SK-N-SH treated with all-trans-retinoic acid at 6 μM for 48 hours (cell line): ENCODE data around the gene AIG1.
A peak's percentile ranks its signal among the peaks of the same experiment; 100 is the strongest.

Experiments used
- ATAC-seq: fragments of 200-7000 bp; cut with Tn5 transposase; 3 replicates; pipeline ENCODE4 v1.9.1; 2020; ENCODE audit warnings: mild to moderate bottlenecking, moderate library complexity
- ARNTL ChIP-seq: fragments of 450-650 bp; formaldehyde crosslinking; IDR thresholded peaks from 2 replicates; pipeline ENCODE4 v1.5.0; 2020; ENCODE audit warnings: low read depth, mild to moderate bottlenecking, moderate library complexity, borderline replicate concordance
- BACH2 ChIP-seq: fragments of 250-450 bp; sonication (Bioruptor Pico); IDR thresholded peaks from 2 replicates; pipeline ENCODE4 v1.9.0; 2021; ENCODE audit warnings: mild to moderate bottlenecking, borderline replicate concordance
- CREB5 ChIP-seq: fragments of 250-450 bp; sonication (Bioruptor Pico); IDR thresholded peaks from 2 replicates; pipeline ENCODE4 v1.5.1; 2020; ENCODE audit warnings: low read depth, mild to moderate bottlenecking, moderate library complexity
- CSRNP3 ChIP-seq: fragments of 250-450 bp; sonication (Bioruptor Pico); IDR thresholded peaks from 2 replicates; pipeline ENCODE4 v1.5.1; 2021; ENCODE audit warnings: mild to moderate bottlenecking, moderate library complexity
- ESRRG ChIP-seq: fragments of 250-450 bp; sonication (Bioruptor Pico); IDR thresholded peaks from 2 replicates; pipeline ENCODE4 v1.6.1; 2021; ENCODE audit warnings: mild to moderate bottlenecking
- GLIS3 ChIP-seq: fragments of 250-450 bp; sonication (Bioruptor Pico); IDR thresholded peaks from 2 replicates; pipeline ENCODE4 v1.5.0; 2020; ENCODE audit warnings: mild to moderate bottlenecking, moderate library complexity
- ISL1 ChIP-seq: fragments of 250-450 bp; sonication (Bioruptor Pico); IDR thresholded peaks from 2 replicates; pipeline ENCODE4 v2.1.2; 2022; ENCODE audit warnings: mild to moderate bottlenecking, moderate library complexity
- OSR1 ChIP-seq: fragments of 250-450 bp; sonication (Bioruptor Pico); IDR thresholded peaks from 2 replicates; pipeline ENCODE4 v1.8.0; 2022; ENCODE audit warnings: moderate library complexity, mild to moderate bottlenecking, inconsistent platforms
- POU6F1 ChIP-seq: fragments of 250-450 bp; sonication (Bioruptor Pico); IDR thresholded peaks from 2 replicates; pipeline ENCODE4 v1.8.0; 2021; ENCODE audit warnings: low read depth, mild to moderate bottlenecking, moderate library complexity, borderline replicate concordance
- PPARA ChIP-seq: fragments of 250-450 bp; sonication (Bioruptor Pico); IDR thresholded peaks from 2 replicates; pipeline ENCODE4 v1.5.0; 2020; ENCODE audit warnings: mild to moderate bottlenecking, borderline replicate concordance
- RARB ChIP-seq: fragments of 250-450 bp; sonication (Bioruptor Pico); IDR thresholded peaks from 2 replicates; pipeline ENCODE4 v1.8.0; 2021; ENCODE audit warnings: mild to moderate bottlenecking, moderate library complexity
- SNAI2 ChIP-seq: fragments of 250-450 bp; sonication (Bioruptor Pico); IDR thresholded peaks from 2 replicates; pipeline ENCODE4 v1.5.0; 2020; ENCODE audit warnings: mild to moderate bottlenecking, moderate library complexity
- TCF4 ChIP-seq: fragments of 250-450 bp; sonication (Bioruptor Pico); IDR thresholded peaks from 2 replicates; pipeline ENCODE4 v1.8.0; 2021; ENCODE audit warnings: mild to moderate bottlenecking, moderate library complexity, borderline replicate concordance
- TOX ChIP-seq: fragments of 250-450 bp; sonication (Bioruptor Pico); IDR thresholded peaks from 2 replicates; pipeline ENCODE4 v1.8.0; 2021; ENCODE audit warnings: mild to moderate bottlenecking, moderate library complexity, borderline replicate concordance
- TSHZ2 ChIP-seq: fragments of 250-450 bp; sonication (Bioruptor Pico); IDR thresholded peaks from 2 replicates; pipeline ENCODE4 v1.5.0; 2020; ENCODE audit warnings: mild to moderate bottlenecking, moderate library complexity
- ZC3H10 ChIP-seq: fragments of 250-450 bp; sonication (Bioruptor Pico); IDR thresholded peaks from 2 replicates; pipeline ENCODE4 v1.5.1; 2021; ENCODE audit warnings: mild to moderate bottlenecking, moderate library complexity
- ZFP3 ChIP-seq: fragments of 250-450 bp; sonication (Bioruptor Pico); IDR thresholded peaks from 2 replicates; pipeline ENCODE4 v1.5.0; 2020; ENCODE audit warnings: mild to moderate bottlenecking, moderate library complexity
- ZFP30 ChIP-seq: fragments of 450-650 bp; formaldehyde crosslinking; IDR thresholded peaks from 2 replicates; pipeline ENCODE4 v1.5.0; 2022; ENCODE audit warnings: mild to moderate bottlenecking, moderate library complexity
- ZNF565 ChIP-seq: fragments of 450-650 bp; formaldehyde crosslinking; conservative IDR thresholded peaks from 2 replicates; pipeline ENCODE4 v1.5.0; 2020; ENCODE audit warnings: low read depth, mild to moderate bottlenecking, moderate library complexity
- ZNF70 ChIP-seq: fragments of 450-650 bp; formaldehyde crosslinking; IDR thresholded peaks from 2 replicates; pipeline ENCODE4 v1.5.0; 2020; ENCODE audit warnings: mild to moderate bottlenecking, moderate library complexity

The AIG1 gene

GRCh38 chr6:143127941-143128680 lies 67.4 kb downstream of the AIG1 start:
- ATAC-seq = peak; percentile 82
- no peak for TF ChIP-seq GLIS3
- peak; percentile 89 for TF ChIP-seq ISL1 (CRISPR knock-in tag)
- TF ChIP-seq SNAI2 (CRISPR knock-in tag) = 0 out of 2 replicates have a peak, but pooled peaks have one; percentile 38
- TF ChIP-seq RARB (CRISPR knock-in tag) = no peak
- TF ChIP-seq CREB5 (CRISPR knock-in tag) = peak; percentile 83

- TF ChIP-seq TSHZ2 (CRISPR knock-in tag) = no peak
- no peak for TF ChIP-seq SNAI2 (CRISPR knock-in tag)
- TF ChIP-seq ZFP30 = no peak
- TF ChIP-seq ZNF70 = no peak
- no peak for TF ChIP-seq ESRRG (CRISPR knock-in tag)
- no peak for TF ChIP-seq POU6F1 (CRISPR knock-in tag)
- TF ChIP-seq OSR1 (CRISPR knock-in tag) = no peak
- TF ChIP-seq ZC3H10 (CRISPR knock-in tag) = no peak
- no peak for TF ChIP-seq PPARA (CRISPR knock-in tag)
- TF ChIP-seq BACH2 (CRISPR knock-in tag) = no peak
- TF ChIP-seq CREB5 (CRISPR knock-in tag) = no peak
- TF ChIP-seq TOX = no peak
- TF ChIP-seq ZNF565 (CRISPR knock-in tag) = no peak
- no peak for TF ChIP-seq TCF4
- TF ChIP-seq ARNTL = no peak
- TF ChIP-seq CSRNP3 (CRISPR knock-in tag) = no peak
- TF ChIP-seq, all 23 proteins: peak for 0
These were observed 68.0 kb downstream of the AIG1 start for GRCh38 chr6:143128681-143129015.

GRCh38 chr6:143130928-143131327 lies 70.2 kb downstream of the AIG1 start:
- TF ChIP-seq CSRNP3 (CRISPR knock-in tag) = no peak
- TF ChIP-seq TSHZ2 (CRISPR knock-in tag) = no peak
- TF ChIP-seq ZFP3 = no peak
- TF ChIP-seq ZNF565 (CRISPR knock-in tag) = no peak
- ATAC-seq = no peak

More at GRCh38 chr6:143128681-143129015, 68.0 kb downstream of the AIG1 start:
- peak; percentile 34; the same call in 2 of the 3 replicates for ATAC-seq
